Measurements from ENCODE around the gene SPOCK3. TPM values are rescaled to one million over a fixed set of nuclear protein-coding genes. Genes with fewer than 3 reads are reported as not detected.

SPOCK3 gene
- total and polyA plus RNA-seq, 2 donors (not counting 3 experiments of a cell fraction or from before 2014, with no cell fraction given): 0.10 TPM; not detected in 1

DNA sequence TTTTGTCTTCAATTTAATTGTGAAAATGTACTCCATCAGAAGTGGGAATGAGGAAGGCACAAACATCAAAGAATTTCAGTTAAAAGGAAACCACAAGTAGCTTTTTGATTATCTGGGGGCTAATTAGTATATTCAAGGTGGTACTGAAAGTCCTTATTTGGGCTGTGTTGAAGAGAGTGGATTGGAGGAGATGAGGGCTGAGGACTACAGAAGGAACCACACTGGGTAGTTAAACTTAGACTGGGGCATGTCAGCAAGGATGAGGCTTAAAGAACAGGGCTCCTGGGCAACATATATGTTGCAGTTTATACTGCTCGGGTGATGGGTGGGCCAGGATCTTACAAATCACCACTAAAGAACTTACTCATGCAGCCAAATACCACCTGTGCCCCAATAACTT is 346.8 kb downstream of the SPOCK3 start:
- H3K79me2 ChIP-seq (ENCODE audit: control insufficient read depth, insufficient read depth, low read length): no peaks in the 10 kb centered on the region
- no peaks in the 10 kb centered on the region for H4K20me1 ChIP-seq (replicated peaks; ENCODE audit: control insufficient read depth, extremely low read depth, insufficient read depth, low read length)
- BruUV-seq (replicated peaks): no TSS peak
- H3K4me1 ChIP-seq (ENCODE audit: control insufficient read depth, extremely low read depth, insufficient read depth, low read length): no peaks in the 10 kb centered on the region
- intact Hi-C loops (cut with micrococcal nuclease): no loop called here
- H3K27me3 ChIP-seq (ENCODE audit: control insufficient read depth in 2 of 2, insufficient read depth in 2 of 2, low read length in 2 of 2): no peaks in the 10 kb centered on the region
- no peak overlapping the region for H3K4me2 ChIP-seq (ENCODE audit: insufficient read depth, low read length)
- FAIRE-seq (no peak), DNase-seq (ENCODE audit: low read depth, low spot score) (no peak)
- POLR2A ChIA-PET: no interaction called here
- no peak overlapping the region for H2AFZ ChIP-seq (ENCODE audit: low read depth, low read length)
- CTCF ChIA-PET: no interaction called here
- no peak overlapping the region for H3K27ac ChIP-seq (ENCODE audit: insufficient read depth, low read depth, low read length)
- TF ChIP-seq MYC (IDR thresholded peaks at IDR 0.05; ENCODE audit: low read depth, low read length): no peak
- TF ChIP-seq, protein P1, sequence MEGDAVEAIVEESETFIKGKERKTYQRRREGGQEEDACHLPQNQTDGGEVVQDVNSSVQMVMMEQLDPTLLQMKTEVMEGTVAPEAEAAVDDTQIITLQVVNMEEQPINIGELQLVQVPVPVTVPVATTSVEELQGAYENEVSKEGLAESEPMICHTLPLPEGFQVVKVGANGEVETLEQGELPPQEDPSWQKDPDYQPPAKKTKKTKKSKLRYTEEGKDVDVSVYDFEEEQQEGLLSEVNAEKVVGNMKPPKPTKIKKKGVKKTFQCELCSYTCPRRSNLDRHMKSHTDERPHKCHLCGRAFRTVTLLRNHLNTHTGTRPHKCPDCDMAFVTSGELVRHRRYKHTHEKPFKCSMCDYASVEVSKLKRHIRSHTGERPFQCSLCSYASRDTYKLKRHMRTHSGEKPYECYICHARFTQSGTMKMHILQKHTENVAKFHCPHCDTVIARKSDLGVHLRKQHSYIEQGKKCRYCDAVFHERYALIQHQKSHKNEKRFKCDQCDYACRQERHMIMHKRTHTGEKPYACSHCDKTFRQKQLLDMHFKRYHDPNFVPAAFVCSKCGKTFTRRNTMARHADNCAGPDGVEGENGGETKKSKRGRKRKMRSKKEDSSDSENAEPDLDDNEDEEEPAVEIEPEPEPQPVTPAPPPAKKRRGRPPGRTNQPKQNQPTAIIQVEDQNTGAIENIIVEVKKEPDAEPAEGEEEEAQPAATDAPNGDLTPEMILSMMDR (IDR thresholded peaks at IDR 0.05; ENCODE audit: extremely low read depth in 1 of 2, insufficient read depth in 1 of 2, low read depth in 1 of 2, low read length in 2 of 2): no peak
- TF ChIP-seq EZH2 (IDR thresholded peaks at IDR 0.05; ENCODE audit: borderline replicate concordance, low read depth, low read length, severe bottlenecking): no peak
- no peak for TF ChIP-seq POLR2AphosphoS5 (IDR thresholded peaks at IDR 0.05; ENCODE audit: insufficient read depth, low read depth, low read length)
- no peak for TF ChIP-seq POLR2A (IDR thresholded peaks at IDR 0.05; ENCODE audit: low read depth, low read length)
- TF ChIP-seq FOS (IDR thresholded peaks at IDR 0.05; ENCODE audit: borderline replicate concordance, insufficient read depth, low read length): no peak
- TF ChIP-seq, protein P2, sequence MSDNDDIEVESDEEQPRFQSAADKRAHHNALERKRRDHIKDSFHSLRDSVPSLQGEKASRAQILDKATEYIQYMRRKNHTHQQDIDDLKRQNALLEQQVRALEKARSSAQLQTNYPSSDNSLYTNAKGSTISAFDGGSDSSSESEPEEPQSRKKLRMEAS (IDR thresholded peaks at IDR 0.05; ENCODE audit: insufficient read depth, insufficient read length): no peak
- TF ChIP-seq JUN (IDR thresholded peaks at IDR 0.05; ENCODE audit: borderline replicate concordance, insufficient read depth, insufficient read length, low read depth): no peak
- no peak for TF ChIP-seq GATA2 (IDR thresholded peaks at IDR 0.05; ENCODE audit: insufficient read depth, insufficient read length, low read depth, low read length)
- no peaks in the 10 kb centered on the region for H3K9me1 ChIP-seq (replicated peaks; ENCODE audit: control insufficient read depth, extremely low read depth, insufficient read depth, low read length)
- no peaks in the 10 kb centered on the region for H3K36me3 ChIP-seq (ENCODE audit: control insufficient read depth in 2 of 2, extremely low read depth in 1 of 2, insufficient read depth in 2 of 2, low read length in 2 of 2)
- dilution Hi-C loops (cut with MboI; ENCODE audit: extremely low pct_ligation_motif_present, low sequenced_read_pairs): no loop called here
- no peak overlapping the region for H3K4me3 ChIP-seq (replicated peaks in 1 of 3; ENCODE audit: insufficient read depth in 1 of 3, low read depth in 1 of 3, low read length in 3 of 3)
- H3K9ac ChIP-seq (replicated peaks; ENCODE audit: extremely low read depth, insufficient read depth, low read length): no peak overlapping the region
- no peaks in the 10 kb centered on the region for H3K9me3 ChIP-seq (replicated peaks; ENCODE audit: control insufficient read depth, insufficient read depth, low read length)
